DND-41 (cell line): ENCODE measurements around the gene ATF2.

ENCODE experiments used
- EZH2 ChIP-seq: IDR thresholded peaks from 3 replicates; pipeline ENCODE4 v1.6.1; 2012; ENCODE audit warnings: borderline replicate concordance, low read depth, mild to moderate bottlenecking, moderate library complexity, low read length, inconsistent platforms; ENCODE audit not compliant: severe bottlenecking
- TF ChIP-seq, protein P1 (sequence below): IDR thresholded peaks from 2 replicates; pipeline ENCODE4 v1.5.1; 2012; ENCODE audit warnings: borderline replicate concordance, low read length, moderate library complexity, mild to moderate bottlenecking; ENCODE audit not compliant: poor library complexity, severe bottlenecking; ENCODE audit errors: extremely low read depth

DNA sequence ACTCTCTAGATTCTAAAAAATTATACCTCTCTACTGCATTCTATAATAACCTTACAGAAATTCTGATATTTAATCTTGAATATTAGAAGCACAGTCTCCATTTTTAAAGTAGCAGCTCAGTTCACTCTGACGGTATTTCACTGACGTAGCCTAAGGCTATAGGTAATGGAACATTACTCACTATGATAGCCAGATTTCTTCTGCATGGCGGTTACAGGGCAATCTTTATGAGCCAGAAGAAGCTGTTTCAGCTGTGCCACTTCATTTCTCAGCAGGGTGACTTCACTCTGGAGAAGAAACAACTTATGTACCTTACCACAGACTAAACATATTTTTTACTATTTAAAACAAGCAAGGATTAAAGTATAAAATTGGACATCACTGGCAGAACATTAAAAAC lies 87.5 kb downstream of the ATF2 start:
- TF ChIP-seq EZH2, result no peak
- TF ChIP-seq, protein P1, sequence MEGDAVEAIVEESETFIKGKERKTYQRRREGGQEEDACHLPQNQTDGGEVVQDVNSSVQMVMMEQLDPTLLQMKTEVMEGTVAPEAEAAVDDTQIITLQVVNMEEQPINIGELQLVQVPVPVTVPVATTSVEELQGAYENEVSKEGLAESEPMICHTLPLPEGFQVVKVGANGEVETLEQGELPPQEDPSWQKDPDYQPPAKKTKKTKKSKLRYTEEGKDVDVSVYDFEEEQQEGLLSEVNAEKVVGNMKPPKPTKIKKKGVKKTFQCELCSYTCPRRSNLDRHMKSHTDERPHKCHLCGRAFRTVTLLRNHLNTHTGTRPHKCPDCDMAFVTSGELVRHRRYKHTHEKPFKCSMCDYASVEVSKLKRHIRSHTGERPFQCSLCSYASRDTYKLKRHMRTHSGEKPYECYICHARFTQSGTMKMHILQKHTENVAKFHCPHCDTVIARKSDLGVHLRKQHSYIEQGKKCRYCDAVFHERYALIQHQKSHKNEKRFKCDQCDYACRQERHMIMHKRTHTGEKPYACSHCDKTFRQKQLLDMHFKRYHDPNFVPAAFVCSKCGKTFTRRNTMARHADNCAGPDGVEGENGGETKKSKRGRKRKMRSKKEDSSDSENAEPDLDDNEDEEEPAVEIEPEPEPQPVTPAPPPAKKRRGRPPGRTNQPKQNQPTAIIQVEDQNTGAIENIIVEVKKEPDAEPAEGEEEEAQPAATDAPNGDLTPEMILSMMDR, result no peak
